Psoas muscle (tissue), 8 donors: ENCODE measurements around the gene CEP43. TPM values are rescaled to one million over a fixed set of nuclear protein-coding genes. Genes with fewer than 3 reads are reported as not detected.

Experiments used
- ATAC-seq, 4 donors: fragments of 200-7000 bp; cut with Tn5 transposase; one replicate each; pipeline ENCODE4 v1.9.1; 2020; ENCODE audit warnings: moderate library complexity in 3 of 4, mild to moderate bottlenecking in 2 of 4
- DNase-seq, 2 donors: peaks; one replicate each; pipeline ENCODE4 v3.0.0-alpha.2; 2020
- H3K27ac ChIP-seq: fragments of 200-600 bp; one replicate; pipeline ENCODE4 v1.8.0; 2022
- H3K27me3 ChIP-seq, 3 donors: fragments of 200-600 bp in 1 of 3; one replicate each; pipeline versions ENCODE4 v1.6.1 to v1.8.0; 2013 to 2022; ENCODE audit warnings: low read length in 2 of 3, mild to moderate bottlenecking in 2 of 3, moderate library complexity in 1 of 3; ENCODE audit not compliant: insufficient read depth in 3 of 3
- H3K36me3 ChIP-seq, 2 donors: fragments of 200-600 bp in 1 of 2; one replicate each; pipeline versions ENCODE4 v1.6.1 to v1.8.0; 2013 to 2022; ENCODE audit warnings: low read depth in 1 of 2, mild to moderate bottlenecking in 1 of 2, moderate library complexity in 1 of 2; ENCODE audit not compliant: insufficient read depth in 1 of 2
- H3K4me1 ChIP-seq: fragments of 200-600 bp; one replicate; pipeline ENCODE4 v1.8.0; 2022
- H3K4me3 ChIP-seq: fragments of 200-600 bp; one replicate; pipeline ENCODE4 v1.8.0; 2022; ENCODE audit warnings: mild to moderate bottlenecking
- H3K9me3 ChIP-seq: fragments of 200-600 bp; one replicate; pipeline ENCODE4 v1.8.0; 2022
- WGBS, 3 donors: extraction: QIAGEN DNeasy Blood & Tissue Kit; methylation state at CpG; one replicate each; pipeline versions ENCODE4 v1.1.6 to v1.1.7; 2013; 5-methylcytosine and 5-hydroxymethylcytosine counted together
- intact Hi-C, 2 donors: fragments of 100-400 bp; cut with DNase I; formaldehyde crosslinking; loops; one replicate each; pipeline versions ENCODE4 v1.11.0 to v1.14.2; 2022
- polyA plus RNA-seq, 3 donors: library from polyadenylated mRNA; stranded (reverse); fragments of 200-250 nt; gene quantifications; one replicate each; pipeline ENCODE4 v1.2.3, GENCODE V29; 2013
- total RNA-seq, 4 donors: library from RNA; stranded (reverse); fragmentation: NEBNext Ultra II Directional in 2 of 4; extraction: Animal tissue kit (Norgen Biotek cat#: 25700) in 2 of 4; gene quantifications; one replicate each; pipeline versions ENCODE4 v1.2.1 to v1.2.4, GENCODE V29; 2021 to 2023
- TF ChIP-seq, protein P1 (sequence below): fragments of 200-600 bp; IDR thresholded peaks from one replicate; pipeline ENCODE4 v1.8.0; 2022; ENCODE audit warnings: antibody characterized with exemption
- donor health status: healthy with polysubstance abuse.
- donor health status: DM: no; HTN: no; CAD: no; lungs with moderate emphysema.
- donor health status: Bipolar disorder and iron deficiency.
- donor health status: healthy.
- donor health status: DM: yes; HTN: yes; CAD: no.
- donor health status: DM: no; HTN: no; CAD: no.
- donor health status: DM: no; HTN: no; CAD: no.
- donor health status: DM: yes; HTN: yes; CAD: no.

Gene CEP43
- total and polyA plus RNA-seq, 7 donors, result 3.0 to 18.8 (median 7.3) TPM

DNA sequence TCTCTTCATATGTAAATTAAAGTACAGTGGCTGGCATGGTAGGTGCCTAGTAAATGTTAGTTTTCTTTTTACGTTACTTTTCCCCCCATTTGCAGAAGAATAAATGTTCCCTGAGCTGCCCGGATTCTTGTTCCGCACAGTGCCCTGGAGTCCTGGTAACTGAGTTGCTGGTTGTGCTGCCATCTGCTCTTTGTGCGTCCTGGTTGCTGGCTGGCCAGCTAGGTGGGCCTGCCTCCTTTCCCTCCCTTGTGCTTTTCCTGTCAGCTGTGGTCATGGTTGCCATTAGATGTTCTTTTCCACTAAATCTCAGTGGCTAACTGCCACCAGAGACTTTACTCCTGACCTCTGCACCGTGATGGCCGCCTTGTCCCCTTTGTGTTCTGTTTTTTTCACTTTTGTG lies 28.6 kb downstream of the CEP43 start:
- TF ChIP-seq, protein P1, sequence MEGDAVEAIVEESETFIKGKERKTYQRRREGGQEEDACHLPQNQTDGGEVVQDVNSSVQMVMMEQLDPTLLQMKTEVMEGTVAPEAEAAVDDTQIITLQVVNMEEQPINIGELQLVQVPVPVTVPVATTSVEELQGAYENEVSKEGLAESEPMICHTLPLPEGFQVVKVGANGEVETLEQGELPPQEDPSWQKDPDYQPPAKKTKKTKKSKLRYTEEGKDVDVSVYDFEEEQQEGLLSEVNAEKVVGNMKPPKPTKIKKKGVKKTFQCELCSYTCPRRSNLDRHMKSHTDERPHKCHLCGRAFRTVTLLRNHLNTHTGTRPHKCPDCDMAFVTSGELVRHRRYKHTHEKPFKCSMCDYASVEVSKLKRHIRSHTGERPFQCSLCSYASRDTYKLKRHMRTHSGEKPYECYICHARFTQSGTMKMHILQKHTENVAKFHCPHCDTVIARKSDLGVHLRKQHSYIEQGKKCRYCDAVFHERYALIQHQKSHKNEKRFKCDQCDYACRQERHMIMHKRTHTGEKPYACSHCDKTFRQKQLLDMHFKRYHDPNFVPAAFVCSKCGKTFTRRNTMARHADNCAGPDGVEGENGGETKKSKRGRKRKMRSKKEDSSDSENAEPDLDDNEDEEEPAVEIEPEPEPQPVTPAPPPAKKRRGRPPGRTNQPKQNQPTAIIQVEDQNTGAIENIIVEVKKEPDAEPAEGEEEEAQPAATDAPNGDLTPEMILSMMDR, result no peak
- 57 to 87% (median 71%) methylated on average over 6 of the region's 6 CpGs for WGBS, 3 donors
- Histone ChIP-seq H3K36me3 (peaks cover 2 to 81% of the 10 kb centered on the region in 2 donors), H3K4me1 (no peaks in the 10 kb centered on the region), H3K27me3 (no peaks in the 10 kb centered on the region), H3K4me3 (no peak overlapping the region), H3K9me3 (no peaks in the 10 kb centered on the region), H3K27ac (no peak overlapping the region)
- ATAC-seq (no peak), DNase-seq (no peak)
- intact Hi-C loops, result no loop called here

GRCh38 chr6:167030222-167031072 lies 31.2 kb downstream of the CEP43 start:
- 83 to 93% (median 84%) methylated on average over 11 of the region's 11 CpGs for WGBS, 3 donors
- H3K27me3 ChIP-seq, result no peaks in the 10 kb centered on the region
- H3K4me3 ChIP-seq, result no peak overlapping the region
- ATAC-seq (no peak), DNase-seq (no peak)
- no peaks in the 10 kb centered on the region for H3K9me3 ChIP-seq
- intact Hi-C loops, result no loop called here
- no peak overlapping the region for H3K27ac ChIP-seq
- H3K36me3 ChIP-seq, result peaks cover 5 to 91% of the 10 kb centered on the region in 2 donors
- no peaks in the 10 kb centered on the region for H3K4me1 ChIP-seq
- TF ChIP-seq, protein P1, result no peak

DNA sequence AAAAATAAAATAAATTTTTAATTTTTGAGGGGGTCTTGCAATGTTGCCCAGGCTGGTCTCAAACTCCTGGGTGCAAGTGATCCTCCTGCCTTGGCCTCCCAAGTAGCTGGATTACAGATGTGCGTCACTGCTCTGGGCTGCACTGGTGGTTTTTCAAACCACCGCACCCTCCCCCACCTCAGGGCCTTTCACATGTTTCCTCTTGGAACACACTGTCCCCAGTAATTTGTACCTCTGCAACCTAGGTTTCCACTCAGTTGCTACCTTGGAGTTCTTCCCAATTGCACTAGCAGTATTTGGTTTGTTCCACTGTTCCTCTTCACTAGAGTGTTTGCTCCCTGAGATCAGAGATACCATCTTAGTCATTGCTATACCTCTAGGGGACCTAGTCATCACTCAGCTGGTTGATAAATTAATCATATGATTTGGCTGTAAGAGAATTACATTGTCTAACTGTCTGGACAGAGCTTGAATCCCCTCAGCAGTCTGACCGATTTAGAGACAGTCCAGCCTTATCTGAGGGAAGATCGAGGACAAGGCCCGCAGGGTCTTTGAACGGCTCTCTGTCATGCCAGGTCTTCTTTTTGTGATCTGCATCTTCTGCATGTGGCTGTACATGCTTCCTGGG lies 32.0 kb downstream of the CEP43 start:
- WGBS, 3 donors, result 96 to 98% (median 97%) methylated on average over 6 of the region's 6 CpGs
- TF ChIP-seq, protein P1, result no peak

DNA sequence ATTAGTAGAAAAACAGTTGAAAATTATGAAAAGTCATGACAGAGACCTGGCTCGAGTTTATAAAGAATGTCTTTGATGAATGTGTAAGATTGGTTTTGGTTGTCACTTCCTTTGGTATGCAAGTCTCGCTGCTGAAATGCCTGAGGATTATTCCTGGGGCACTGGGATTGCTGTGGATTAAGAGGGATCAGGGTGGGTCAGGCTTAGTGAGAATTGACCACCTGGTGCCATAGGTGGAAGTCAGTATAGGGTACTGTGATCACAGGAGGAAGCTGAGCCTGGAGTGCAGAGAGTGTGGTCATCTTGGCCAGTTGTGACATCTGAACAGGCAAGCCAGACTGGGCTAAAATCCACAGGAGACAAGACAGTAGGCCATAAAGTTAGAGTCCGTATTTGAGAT lies 34.9 kb downstream of the CEP43 start:
- intact Hi-C loops, result no loop called here
- H3K27me3 ChIP-seq, result no peaks in the 10 kb centered on the region
- no peak overlapping the region for H3K27ac ChIP-seq
- WGBS, 3 donors, result 80 to 84% (median 82%) methylated on average over 3 of the region's 3 CpGs
- TF ChIP-seq, protein P1, result no peak
- H3K36me3 ChIP-seq, result peaks cover 4 to 79% of the 10 kb centered on the region in 2 donors
- DNase-seq (no peak), ATAC-seq (no peak)
- no peak overlapping the region for H3K4me3 ChIP-seq
- no peaks in the 10 kb centered on the region for H3K4me1 ChIP-seq
- H3K9me3 ChIP-seq, result no peaks in the 10 kb centered on the region

More for the DNA sequence above, 32.0 kb downstream of the CEP43 start:
- Histone ChIP-seq H3K27ac (no peak overlapping the region), H3K9me3 (no peaks in the 10 kb centered on the region), H3K4me1 (no peaks in the 10 kb centered on the region), H3K27me3 (no peaks in the 10 kb centered on the region), H3K4me3 (no peak overlapping the region), H3K36me3 (peaks cover 5 to 91% of the 10 kb centered on the region in 2 donors)
- intact Hi-C loops, result no loop called here
- ATAC-seq (no peak), DNase-seq (no peak)
